IMR-90 (cell line): Measurements from ENCODE around the gene LIN7C.

Experiments used
- CTCF ChIP-seq: conservative IDR thresholded peaks from 2 replicates; pipeline ENCODE4 v1.5.1; 2012; ENCODE audit warnings: mild to moderate bottlenecking, low read depth, low read length, improper control_type of control experiment
- ELK1 ChIP-seq: fragments of 150-350 bp; IDR thresholded peaks from 2 replicates; pipeline ENCODE4 v1.6.1; 2016; ENCODE audit warnings: low read depth, mild to moderate bottlenecking, low read length, moderate library complexity, borderline replicate concordance
- FOS ChIP-seq: fragments of 150-350 bp; IDR thresholded peaks from 2 replicates; pipeline ENCODE4 v1.6.1; 2016; ENCODE audit warnings: low read depth, low read length
- MAZ ChIP-seq: IDR thresholded peaks from 2 replicates; pipeline ENCODE4 v1.6.1; 2012; ENCODE audit warnings: low read depth, mild to moderate bottlenecking, low read length, improper control_type of control experiment, moderate library complexity, borderline replicate concordance
- MXI1 ChIP-seq: IDR thresholded peaks from 2 replicates; pipeline ENCODE4 v1.6.1; 2012; ENCODE audit warnings: low read depth, mild to moderate bottlenecking, low read length, moderate library complexity, borderline replicate concordance
- POLR2A ChIP-seq: IDR thresholded peaks from 2 replicates; pipeline ENCODE4 v1.6.1; 2012; ENCODE audit warnings: mild to moderate bottlenecking, low read depth, low read length
- RAD21 ChIP-seq: IDR thresholded peaks from 2 replicates; pipeline ENCODE4 v1.6.1; 2012; ENCODE audit warnings: low read length, improper control_type of control experiment
- RCOR1 ChIP-seq: IDR thresholded peaks from 2 replicates; pipeline ENCODE4 v1.6.1; 2012; ENCODE audit warnings: mild to moderate bottlenecking, low read length, improper control_type of control experiment; ENCODE audit not compliant: insufficient replicate concordance
- SMC3 ChIP-seq: fragments of 150-350 bp; IDR thresholded peaks from 2 replicates; pipeline ENCODE4 v1.6.1; 2016; ENCODE audit warnings: low read depth, mild to moderate bottlenecking, antibody characterized with exemption, low read length, moderate library complexity

- TF ChIP-seq CTCF (no peak), POLR2A (no peak), RAD21 (no peak), MXI1 (no peak), RCOR1 (no peak), SMC3 (no peak), FOS (no peak), MAZ (no peak), ELK1 (no peak)
Measured at GRCh38 chr11:27541790-27542189, 35.2 kb upstream of the LIN7C start.
